Adrenal gland (tissue), 12 donors: ENCODE measurements around the gene PLK2. TPM values are rescaled to one million over a fixed set of nuclear protein-coding genes. Genes with fewer than 3 reads are reported as not detected.

Source experiments
- DNase-seq, 7 donors: peaks; one replicate each; pipeline ENCODE4 v3.0.0-alpha.2; 2019 to 2020
- H3K27ac ChIP-seq, 5 donors: fragments of 200-600 bp; sonication (generic) in 4 of 5; 1 replicate in 3 of 5; 2 replicates in 2 of 5; pipeline versions ENCODE4 v1.5.1 to v1.8.0; 2016 to 2020; ENCODE audit warnings: mild to moderate bottlenecking in 1 of 5
- H3K27me3 ChIP-seq: fragments of 200-600 bp; 2 replicates; pipeline ENCODE4 v1.8.0; 2021
- H3K36me3 ChIP-seq, 2 donors: fragments of 200-600 bp; replicated peaks in 1 of 2; 1 replicate in 1 of 2; 2 replicates in 1 of 2; pipeline versions ENCODE4 v1.5.1 to v1.8.0; 2018 to 2022
- H3K4me1 ChIP-seq, 2 donors: fragments of 200-600 bp; replicated peaks in 1 of 2; 1 replicate in 1 of 2; 2 replicates in 1 of 2; pipeline versions ENCODE4 v1.5.1 to v1.8.0; 2018 to 2021
- H3K4me3 ChIP-seq, 4 donors: fragments of 200-600 bp; sonication (generic) in 3 of 4; one replicate each; pipeline ENCODE4 v1.5.1; 2016 to 2018
- H3K9me3 ChIP-seq, 3 donors: fragments of 200-600 bp; sonication (generic) in 1 of 3; replicated peaks in 1 of 3; 1 replicate in 2 of 3; 2 replicates in 1 of 3; pipeline versions ENCODE4 v1.5.1 to v1.8.0; 2016 to 2021
- CTCF ChIP-seq, 6 experiments: fragments of 450-650 bp in 4 of 6; fragments of 200-600 bp in 2 of 6; sonication (generic) in 1 of 6; IDR thresholded peaks; 1 replicate in 5 of 6; 2 replicates in 1 of 6; pipeline versions ENCODE4 v1.5.1 to v1.8.0; 2016 to 2021; ENCODE audit warnings: antibody characterized with exemption in 6 of 6, mild to moderate bottlenecking in 2 of 6, moderate library complexity in 1 of 6
- POLR2A ChIP-seq, 2 donors: fragments of 450-650 bp; IDR thresholded peaks; one replicate each; pipeline ENCODE4 v1.6.1; 2017; ENCODE audit warnings: antibody characterized with exemption in 2 of 2, mild to moderate bottlenecking in 2 of 2, moderate library complexity in 1 of 2
- WGBS, 4 donors: extraction: QIAGEN DNeasy Blood & Tissue Kit in 2 of 4; methylation state at CpG; one replicate each; pipeline versions ENCODE4 v1.1.5 to v1.1.7; 2013 to 2017; 5-methylcytosine and 5-hydroxymethylcytosine counted together
- intact Hi-C, 2 donors: fragments of 100-400 bp; cut with DNase I; formaldehyde crosslinking; loops; one replicate each; pipeline versions ENCODE4 v1.14.1 to v1.15.0; 2022 to 2023
- polyA plus RNA-seq, 3 donors: library from polyadenylated mRNA; stranded (reverse); fragments of 200-250 nt in 2 of 3; fragments of 350-450 nt in 1 of 3; fragmentation: Illumina TruSeq in 1 of 3; extraction: RNeasy Lipid Tissue Mini Kit (QIAGEN cat#74804) in 1 of 3; gene quantifications; one replicate each; pipeline ENCODE4 v1.2.3, GENCODE V29; 2013 to 2014
- total RNA-seq, 9 donors: library from RNA; depleted of rRNA in 4 of 9; stranded (reverse); fragments of >200 nt in 4 of 9; fragments of 120-200 nt in 1 of 9; fragmentation: NEBNext Ultra II Directional in 1 of 9; extraction: Animal tissue kit (Norgen Biotek cat#: 25700) in 1 of 9; gene quantifications; one replicate each; pipeline versions ENCODE4 v1.1.0 to v1.2.4, GENCODE V29; 2013 to 2023
- donor health status: healthy with polysubstance abuse.
- donor health status: Bipolar disorder and iron deficiency.
- donor health status: DM: yes; HTN: yes; CAD: no.
- donor health status: DM: no; HTN: no; CAD: no.
- donor health status: DM: no; HTN: no; CAD: no.
- donor health status: DM: yes; HTN: yes; CAD: no.

PLK2 gene
- total and polyA plus RNA-seq, 12 donors: 8.5 to 62.5 (median 19.1) TPM

- TF ChIP-seq CTCF (IDR thresholded peaks at IDR 0.05): no peak
- no peaks in the 10 kb centered on the region for H3K27me3 ChIP-seq
- WGBS, 4 donors: 78 to 86% (median 81%) methylated on average over 6 of the region's 6 CpGs
- H3K4me3 ChIP-seq: no peak overlapping the region
- H3K27ac ChIP-seq: no peak overlapping the region
- DNase-seq: no peak
- H3K4me1 ChIP-seq: no peaks in the 10 kb centered on the region
- no peaks in the 10 kb centered on the region for H3K9me3 ChIP-seq
- H3K36me3 ChIP-seq: no peaks in the 10 kb centered on the region
- intact Hi-C loops: no loop called here
These were observed 21.9 kb upstream of the PLK2 start for GRCh38 chr5:58481828-58482227.

- no peak for DNase-seq
- no peak for TF ChIP-seq POLR2A (IDR thresholded peaks at IDR 0.05)
- no peak for TF ChIP-seq CTCF (IDR thresholded peaks at IDR 0.05)
- Histone ChIP-seq H3K4me3 (no peak overlapping the region), H3K4me1 (no peaks in the 10 kb centered on the region), H3K36me3 (no peaks in the 10 kb centered on the region), H3K9me3 (no peaks in the 10 kb centered on the region), H3K27me3 (no peaks in the 10 kb centered on the region), H3K27ac (no peak overlapping the region)
- intact Hi-C loops: no loop called here
These were observed 21.3 kb upstream of the PLK2 start for GRCh38 chr5:58481066-58481676.

GRCh38 chr5:58477760-58478376 lies 18.0 kb upstream of the PLK2 start:
- Histone ChIP-seq H3K27me3 (no peaks in the 10 kb centered on the region), H3K4me1 (no peaks in the 10 kb centered on the region), H3K36me3 (no peaks in the 10 kb centered on the region), H3K27ac (no peak overlapping the region), H3K9me3 (no peaks in the 10 kb centered on the region), H3K4me3 (no peak overlapping the region)
- no peak for DNase-seq
- TF ChIP-seq POLR2A (IDR thresholded peaks at IDR 0.05) (no peak), CTCF (IDR thresholded peaks at IDR 0.05) (peak in 3 of 6 experiments; percentile 13 to 32 (median 21))
- WGBS, 4 donors: 18 to 29% (median 27%) methylated on average over 1 of the region's 1 CpG
- intact Hi-C loops: no loop called here

GRCh38 chr5:58475404-58475803 lies 15.5 kb upstream of the PLK2 start:
- intact Hi-C loops: no loop called here
- TF ChIP-seq POLR2A (IDR thresholded peaks at IDR 0.05) (no peak), CTCF (IDR thresholded peaks at IDR 0.05) (no peak)
- DNase-seq: no peak
- H3K9me3 ChIP-seq: no peaks in the 10 kb centered on the region
- H3K27me3 ChIP-seq: no peaks in the 10 kb centered on the region
- H3K4me3 ChIP-seq: no peak overlapping the region
- H3K36me3 ChIP-seq: no peaks in the 10 kb centered on the region
- 72 to 90% (median 84%) methylated on average over 1 to 3 of the region's 3 CpGs for WGBS, 4 donors
- H3K27ac ChIP-seq: no peak overlapping the region
- H3K4me1 ChIP-seq: no peaks in the 10 kb centered on the region
